ENCODE measurements around the gene OLIG2.

OLIG2 gene

GRCh38 chr21:33033961-33034413 is 8.3 kb downstream of the OLIG2 start:
- no peak for DNase-seq

GRCh38 chr21:33035147-33035546 is 9.4 kb downstream of the OLIG2 start:
- no peak for DNase-seq

GRCh38 chr21:33036430-33037162 is 10.9 kb downstream of the OLIG2 start:
- DNase-seq: no peak

GRCh38 chr21:33037501-33037900 is 11.8 kb downstream of the OLIG2 start:
- DNase-seq: no peak

- DNase-seq: no peak
Measured at GRCh38 chr21:33039536-33039935, 13.8 kb downstream of the OLIG2 start.

GRCh38 chr21:33040215-33040614 is 14.5 kb downstream of the OLIG2 start:
- DNase-seq: no peak

GRCh38 chr21:33041981-33042380 is 16.2 kb downstream of the OLIG2 start:
- no peak for DNase-seq

- DNase-seq: no peak
Measured at GRCh38 chr21:33042812-33043211, 17.1 kb downstream of the OLIG2 start.

GRCh38 chr21:33046455-33046854 is 20.7 kb downstream of the OLIG2 start:
- no peak for DNase-seq

- DNase-seq: no peak
Measured at GRCh38 chr21:33047231-33047630, 21.5 kb downstream of the OLIG2 start.

- no peak for DNase-seq
Measured at GRCh38 chr21:33051925-33052324, 26.2 kb downstream of the OLIG2 start.

- DNase-seq: no peak
Measured at GRCh38 chr21:33053951-33054350, 28.2 kb downstream of the OLIG2 start.

GRCh38 chr21:33055991-33056390 is 30.3 kb downstream of the OLIG2 start:
- no peak for DNase-seq

GRCh38 chr21:33057385-33057940 is 31.7 kb downstream of the OLIG2 start:
- DNase-seq: no peak

- no peak for DNase-seq
Measured at GRCh38 chr21:33058527-33058926, 32.8 kb downstream of the OLIG2 start.

- no peak for DNase-seq
Measured at GRCh38 chr21:33058957-33059356, 33.2 kb downstream of the OLIG2 start.

GRCh38 chr21:33059380-33059841 is 33.7 kb downstream of the OLIG2 start:
- DNase-seq: no peak

- no peak for DNase-seq
Measured at GRCh38 chr21:33061233-33061632, 35.5 kb downstream of the OLIG2 start.

- DNase-seq: no peak
Measured at GRCh38 chr21:33063375-33063883, 37.7 kb downstream of the OLIG2 start.

GRCh38 chr21:33063907-33064622 is 38.3 kb downstream of the OLIG2 start:
- no peak for DNase-seq

- no peak for DNase-seq
Measured at GRCh38 chr21:33064623-33065390, 39.1 kb downstream of the OLIG2 start.

- no peak for DNase-seq
Measured at GRCh38 chr21:33067043-33067442, 41.3 kb downstream of the OLIG2 start.

- DNase-seq: no peak
Measured at GRCh38 chr21:33067457-33067856, 41.7 kb downstream of the OLIG2 start.
